NCI-H446 (cell line): Measurements from ENCODE around the gene BHLHA15.
A peak's percentile ranks its signal among the peaks of the same experiment; 100 is the strongest.

ENCODE experiments used
- DNase-seq, 2 experiments: peaks; one replicate each; lab custom pipeline; 2025; lab: John Stamatoyannopoulos, UW

The BHLHA15 gene

GRCh38 chr7:98211221-98211675, at the start of gene BHLHA15:
BHLHA15 (plus strand) TSS chr7:98211439; CDS start chr7:98212310, 871 bp downstream.
- no peak for DNase-seq

GRCh38 chr7:98162758-98163157, 48.5 kb upstream of the BHLHA15 start:
- DNase-seq, result no peak

- DNase-seq, result no peak
These were observed 48.0 kb upstream of the BHLHA15 start for GRCh38 chr7:98163269-98163668.

- DNase-seq, result no peak
These were observed 47.3 kb upstream of the BHLHA15 start for GRCh38 chr7:98163704-98164494.

GRCh38 chr7:98165827-98166667, 45.2 kb upstream of the BHLHA15 start:
- DNase-seq, result peak in 1 of 2 experiments; percentile 2

DNA sequence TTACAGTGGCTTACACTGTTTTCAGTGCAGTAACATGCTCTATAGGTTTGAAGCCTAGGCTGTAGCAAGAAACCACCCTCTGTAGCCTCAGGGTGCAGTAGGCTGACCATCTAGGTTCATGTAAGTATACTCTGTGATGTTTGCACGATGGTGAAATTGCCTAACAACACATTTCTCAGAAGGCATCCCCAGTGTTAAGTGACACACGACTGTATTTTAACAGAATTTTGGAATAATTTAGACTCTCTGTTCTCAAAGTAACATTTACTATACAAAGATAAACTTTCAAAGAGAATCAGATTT, 44.6 kb upstream of the BHLHA15 start:
- DNase-seq, result no peak

DNA sequence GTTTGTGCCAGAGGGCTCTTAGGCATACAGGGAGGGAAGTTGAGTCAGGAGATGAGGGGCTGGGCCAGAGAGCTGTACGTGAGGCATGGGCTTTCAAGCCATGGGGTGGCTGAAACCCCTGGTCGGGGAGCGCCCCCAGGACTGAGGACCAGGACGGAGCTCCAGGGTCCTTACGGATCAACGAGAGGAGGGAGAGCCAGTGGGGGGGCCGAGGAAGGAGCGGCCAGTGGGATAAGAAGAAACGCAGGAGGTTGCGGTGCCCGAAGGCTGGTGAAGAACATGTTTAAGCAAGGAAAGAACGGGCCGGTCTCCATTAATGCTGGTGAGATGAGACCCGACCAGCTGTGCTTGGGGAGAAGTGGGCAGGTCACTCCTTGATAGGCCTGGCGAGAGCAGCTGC, 43.6 kb upstream of the BHLHA15 start:
- DNase-seq, result no peak

DNA sequence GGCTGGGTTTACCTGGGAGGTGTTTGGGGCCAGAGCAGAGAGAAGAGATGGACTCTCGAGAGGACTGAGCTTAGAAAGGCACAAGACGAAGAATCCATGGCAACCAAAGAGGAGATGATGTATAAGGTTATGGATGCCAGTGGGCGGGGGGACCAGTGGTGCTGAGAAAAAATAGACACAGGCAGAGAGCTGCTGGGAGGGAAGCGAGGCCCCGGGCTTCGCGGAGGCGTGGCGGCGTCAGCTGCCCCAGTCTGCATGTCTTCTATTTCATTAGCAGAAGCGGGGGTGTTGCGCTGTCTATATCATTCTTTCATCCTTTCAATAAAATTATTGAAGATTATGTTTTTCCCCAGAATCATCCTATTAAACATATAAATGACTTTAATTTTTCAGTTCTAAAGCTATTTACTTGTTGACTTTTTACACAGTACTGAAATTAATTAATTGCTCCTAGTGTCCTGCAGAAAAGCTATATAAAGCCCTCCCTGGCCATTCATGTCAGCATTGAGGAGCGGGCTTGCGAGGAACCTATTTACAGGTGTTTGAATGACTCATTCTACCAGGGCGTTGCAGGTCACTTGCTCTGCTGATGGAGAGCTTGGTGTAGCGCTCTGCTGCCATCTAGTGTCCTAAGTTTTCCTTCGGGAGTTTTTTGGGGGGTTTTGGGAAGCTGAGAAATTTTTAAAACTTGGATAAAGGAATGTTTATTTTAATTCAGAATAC, 42.9 kb upstream of the BHLHA15 start:
- DNase-seq, result peak; percentile 5 to 48

- DNase-seq, result no peak
These were observed 42.2 kb upstream of the BHLHA15 start for GRCh38 chr7:98168904-98169621.

GRCh38 chr7:98170966-98171365, 40.3 kb upstream of the BHLHA15 start:
- DNase-seq, result no peak

DNA sequence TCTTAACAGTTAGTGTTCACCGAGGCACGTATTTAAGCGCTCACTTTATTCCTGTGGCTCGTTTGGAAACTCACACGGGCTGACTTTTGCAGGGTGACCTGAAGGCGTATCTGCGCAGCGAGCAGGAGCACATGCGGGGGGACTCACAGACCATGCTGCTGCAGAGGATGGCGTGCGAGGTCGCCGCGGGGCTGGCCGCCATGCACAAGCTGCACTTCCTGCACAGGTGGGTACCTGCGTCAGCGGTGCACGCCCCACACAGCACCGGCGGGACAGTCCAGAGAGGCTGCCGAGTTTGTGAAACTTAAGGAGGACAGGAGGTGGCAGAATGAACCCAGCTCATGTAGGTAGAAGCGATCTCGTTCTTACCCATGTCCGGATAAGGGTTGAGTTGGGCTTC, 39.8 kb upstream of the BHLHA15 start:
- no peak for DNase-seq

- peak in 1 of 2 experiments; percentile 0 for DNase-seq
These were observed 36.6 kb upstream of the BHLHA15 start for GRCh38 chr7:98174334-98175259.

- no peak for DNase-seq
These were observed 35.8 kb upstream of the BHLHA15 start for GRCh38 chr7:98175260-98175940.

DNA sequence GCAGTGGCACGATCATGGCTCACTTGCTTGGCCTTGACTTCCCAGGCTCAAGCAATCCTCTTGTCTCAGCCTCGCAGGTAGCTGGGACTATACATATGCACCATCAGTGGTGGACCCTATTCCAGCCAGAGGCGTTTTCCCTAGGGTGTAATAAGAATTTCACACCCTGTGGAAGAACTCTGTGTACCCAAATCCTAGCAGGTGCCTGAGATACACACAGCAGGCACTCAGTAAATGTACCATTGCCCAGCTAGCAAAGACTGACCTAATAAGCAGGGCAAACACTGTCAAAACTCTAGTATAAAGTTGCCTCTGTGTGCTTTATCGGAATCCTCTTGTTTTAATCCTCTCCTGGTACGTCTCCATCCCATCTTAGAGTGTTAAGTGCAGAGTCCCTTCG, 33.7 kb upstream of the BHLHA15 start:
- no peak for DNase-seq

DNA sequence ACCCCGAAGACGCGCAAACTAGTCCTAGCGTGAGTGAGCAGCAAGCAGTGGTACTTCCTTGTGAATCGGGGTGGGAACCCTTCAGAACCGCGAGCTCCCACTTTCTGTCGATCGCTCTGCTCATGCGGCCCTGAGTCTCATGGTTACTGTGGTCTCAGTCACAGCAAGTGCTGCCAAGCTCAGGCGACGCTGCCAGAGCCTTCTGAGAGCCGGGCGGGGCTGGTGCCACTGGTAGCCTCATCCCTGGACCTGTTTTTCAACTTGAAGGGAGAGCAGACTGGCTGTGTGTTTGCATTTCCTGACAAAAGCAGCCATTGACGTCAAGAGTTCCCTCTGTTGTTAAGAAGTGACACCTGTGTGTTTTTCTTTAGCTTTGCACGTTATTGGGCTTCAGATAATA, 32.9 kb upstream of the BHLHA15 start:
- no peak for DNase-seq

DNA sequence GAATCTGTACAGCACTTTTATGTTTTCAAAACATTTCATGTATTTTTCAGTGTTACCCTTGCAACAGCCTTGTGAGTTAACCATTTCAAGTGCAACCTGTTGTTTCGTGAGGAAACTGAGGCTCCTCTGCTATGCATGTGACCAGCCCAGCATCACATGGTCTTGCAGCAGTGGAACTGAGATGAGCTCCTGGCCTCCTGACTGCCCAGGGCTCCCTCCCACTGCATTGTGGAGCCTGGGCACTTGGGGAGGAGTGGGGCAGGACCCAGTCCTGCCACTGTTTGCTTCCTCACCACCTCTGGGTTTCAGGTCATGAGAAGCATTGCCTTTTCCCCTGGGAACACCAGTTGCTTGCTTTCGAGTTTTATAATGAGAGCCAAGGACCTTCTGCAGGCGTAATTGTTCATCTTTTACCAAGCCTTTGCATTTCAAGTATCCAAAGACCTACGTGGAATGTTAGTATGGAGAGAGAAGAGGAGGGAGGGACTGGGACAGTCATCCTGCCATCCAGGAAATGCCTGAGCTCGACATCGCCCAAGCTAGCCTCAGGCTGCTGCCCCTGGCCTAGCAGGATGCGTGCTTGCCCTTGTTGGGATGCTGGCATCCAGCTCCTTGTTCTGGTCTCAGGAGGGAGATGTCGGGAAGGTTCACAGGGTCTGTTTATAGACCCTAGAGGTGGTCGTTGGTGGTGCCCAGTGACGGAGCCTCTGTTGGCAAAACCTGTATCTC, 32.3 kb upstream of the BHLHA15 start:
- DNase-seq, result no peak

- DNase-seq, result no peak
These were observed 30.5 kb upstream of the BHLHA15 start for GRCh38 chr7:98180751-98181150.

DNA sequence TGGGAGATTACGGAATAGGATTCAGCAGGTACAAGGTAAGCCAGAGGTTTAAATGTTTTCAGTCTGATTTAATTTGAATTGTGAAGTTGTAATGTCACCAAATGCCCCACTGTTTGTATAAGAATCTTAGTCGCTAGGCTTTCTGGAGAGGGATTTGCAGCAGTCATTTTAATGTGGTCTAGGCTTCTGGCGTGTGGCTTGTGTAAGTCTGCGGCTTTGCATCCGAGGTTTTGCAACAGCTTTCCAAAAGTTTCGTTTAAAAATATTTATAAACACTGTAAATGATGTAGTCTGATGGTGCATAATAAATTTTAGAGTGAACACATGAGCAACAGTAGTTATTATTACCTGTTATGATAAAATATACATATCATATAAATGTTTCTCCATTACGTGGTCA, 26.1 kb upstream of the BHLHA15 start:
- no peak for DNase-seq

- DNase-seq, result no peak
These were observed 24.6 kb upstream of the BHLHA15 start for GRCh38 chr7:98186452-98187137.
